ENCODE results near the gene WHRN.

- TF ChIP-seq POLR2A (IDR thresholded peaks at IDR 0.05) (no peak), EP300 (IDR thresholded peaks at IDR 0.05) (no peak)
Measured at GRCh38 chr9:114516913-114517312, 11.6 kb upstream of the WHRN start.

Measured in gastroesophageal sphincter (tissue), 2 donors.